ENCODE data around the gene LRRC61.

DNA sequence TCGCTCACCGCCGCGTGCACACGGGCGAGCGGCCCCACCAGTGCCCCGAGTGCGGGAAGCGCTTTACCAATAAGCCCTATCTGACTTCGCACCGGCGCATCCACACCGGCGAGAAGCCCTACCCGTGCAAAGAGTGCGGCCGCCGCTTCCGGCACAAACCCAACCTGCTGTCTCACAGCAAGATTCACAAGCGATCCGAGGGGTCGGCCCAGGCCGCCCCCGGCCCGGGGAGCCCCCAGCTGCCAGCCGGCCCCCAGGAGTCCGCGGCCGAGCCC is 48.8 kb downstream of the LRRC61 start:
- TF ChIP-seq CEBPG (CRISPR knock-in tag; IDR thresholded peaks at IDR 0.05) (no peak), SP1 (IDR thresholded peaks at IDR 0.05) (no peak), SP1 (CRISPR knock-in tag; IDR thresholded peaks at IDR 0.05) (no peak), ZNF598 (CRISPR knock-in tag; IDR thresholded peaks at IDR 0.05; ENCODE audit: borderline replicate concordance) (no peak)
- TF ChIP-seq, protein P1, sequence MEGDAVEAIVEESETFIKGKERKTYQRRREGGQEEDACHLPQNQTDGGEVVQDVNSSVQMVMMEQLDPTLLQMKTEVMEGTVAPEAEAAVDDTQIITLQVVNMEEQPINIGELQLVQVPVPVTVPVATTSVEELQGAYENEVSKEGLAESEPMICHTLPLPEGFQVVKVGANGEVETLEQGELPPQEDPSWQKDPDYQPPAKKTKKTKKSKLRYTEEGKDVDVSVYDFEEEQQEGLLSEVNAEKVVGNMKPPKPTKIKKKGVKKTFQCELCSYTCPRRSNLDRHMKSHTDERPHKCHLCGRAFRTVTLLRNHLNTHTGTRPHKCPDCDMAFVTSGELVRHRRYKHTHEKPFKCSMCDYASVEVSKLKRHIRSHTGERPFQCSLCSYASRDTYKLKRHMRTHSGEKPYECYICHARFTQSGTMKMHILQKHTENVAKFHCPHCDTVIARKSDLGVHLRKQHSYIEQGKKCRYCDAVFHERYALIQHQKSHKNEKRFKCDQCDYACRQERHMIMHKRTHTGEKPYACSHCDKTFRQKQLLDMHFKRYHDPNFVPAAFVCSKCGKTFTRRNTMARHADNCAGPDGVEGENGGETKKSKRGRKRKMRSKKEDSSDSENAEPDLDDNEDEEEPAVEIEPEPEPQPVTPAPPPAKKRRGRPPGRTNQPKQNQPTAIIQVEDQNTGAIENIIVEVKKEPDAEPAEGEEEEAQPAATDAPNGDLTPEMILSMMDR (CRISPR knock-in tag; IDR thresholded peaks at IDR 0.05) = no peak

Measured in HepG2 (cell line).